Left hindlimb (tissue), 1 donor: ENCODE measurements around the gene RNF5.
"Not testable (repeated sequence)": the region's sequence is repeated elsewhere in the genome, so short reads cannot be mapped to it uniquely, and the experiment has no call there.

Experiments
- DNase-seq: peaks from one replicate; pipeline ENCODE4 v3.0.0-alpha.2; 2018

Gene RNF5

GRCh38 chr6:32211432-32211831 lies 33.2 kb downstream of the RNF5 start:
- DNase-seq, result not testable (repeated sequence)

DNA sequence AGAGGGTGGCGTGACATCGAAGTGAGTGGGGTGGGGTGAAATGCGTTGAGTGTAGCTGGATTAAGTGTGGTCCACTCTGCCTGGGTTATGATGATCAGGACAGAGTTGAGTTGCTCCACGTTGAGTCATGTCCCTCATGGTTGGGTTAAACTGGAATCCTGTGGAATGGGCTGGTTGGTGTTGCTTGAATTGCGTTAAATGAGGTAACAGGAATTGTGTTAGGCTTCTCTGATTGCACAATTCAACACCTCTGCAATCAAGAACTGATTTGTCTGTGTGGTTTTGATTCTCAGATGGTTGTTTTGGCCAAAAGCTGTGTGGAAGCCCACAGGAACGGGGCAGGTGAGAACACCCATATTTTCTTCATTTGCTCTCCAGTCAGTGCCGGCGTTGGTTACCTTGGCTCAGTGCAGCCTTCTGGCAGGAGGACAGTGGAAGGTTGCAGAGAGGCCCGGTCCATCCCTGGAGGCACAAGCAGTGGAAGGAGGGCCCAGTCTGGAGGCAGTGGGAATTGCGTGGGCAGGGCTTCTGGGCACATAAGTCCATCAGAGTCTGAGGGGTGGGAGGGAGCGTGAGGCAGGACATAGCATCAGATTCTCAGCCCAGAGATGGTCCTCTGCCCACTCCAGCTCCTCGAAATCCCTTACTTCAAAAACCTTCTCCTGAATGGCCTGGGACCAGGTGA lies 34.0 kb downstream of the RNF5 start:
- no peak for DNase-seq

- no peak for DNase-seq
Measured at GRCh38 chr6:32213649-32214048, 35.4 kb downstream of the RNF5 start.

- DNase-seq, result no peak
Measured at GRCh38 chr6:32214126-32214525, 35.9 kb downstream of the RNF5 start.

DNA sequence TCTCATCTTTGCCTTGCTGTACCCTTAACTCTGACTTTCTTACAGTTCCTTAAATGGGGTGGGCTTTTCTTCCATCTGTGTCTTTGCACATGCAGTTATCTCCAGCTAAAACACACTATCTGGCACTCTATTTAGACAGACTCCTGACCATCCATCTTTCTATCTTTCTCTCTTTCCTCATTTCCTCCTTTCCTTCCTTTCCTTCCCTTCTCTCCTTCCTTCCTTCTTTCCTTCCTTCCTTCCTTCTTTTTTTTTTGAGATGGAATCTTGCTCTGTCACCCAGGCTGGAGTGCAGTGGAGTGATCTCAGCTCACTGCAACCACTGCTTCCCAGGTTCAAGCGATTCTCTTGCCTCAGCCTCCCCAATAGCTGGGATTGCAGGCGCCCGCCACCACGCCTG lies 37.4 kb downstream of the RNF5 start:
- DNase-seq, result no peak

DNA sequence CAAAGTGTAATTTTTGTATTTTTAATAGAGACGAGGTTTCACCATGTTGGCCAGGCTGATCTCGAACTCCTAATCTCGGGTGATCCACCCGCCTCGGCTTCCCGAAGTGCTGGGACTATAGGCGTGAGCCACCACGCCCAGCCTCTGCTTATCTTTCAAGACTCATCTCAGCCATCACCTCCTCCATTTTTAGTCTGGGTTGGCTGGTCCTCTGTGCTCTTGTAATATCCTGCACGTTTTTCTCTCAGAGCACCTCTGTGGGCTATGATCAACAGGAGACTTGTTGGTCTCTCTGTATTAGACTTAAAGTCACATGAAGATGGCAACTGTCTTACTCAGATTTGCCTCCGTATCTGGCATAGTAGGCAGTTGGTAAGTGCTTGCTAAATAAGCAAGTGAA lies 38.1 kb downstream of the RNF5 start:
- no peak for DNase-seq

DNA sequence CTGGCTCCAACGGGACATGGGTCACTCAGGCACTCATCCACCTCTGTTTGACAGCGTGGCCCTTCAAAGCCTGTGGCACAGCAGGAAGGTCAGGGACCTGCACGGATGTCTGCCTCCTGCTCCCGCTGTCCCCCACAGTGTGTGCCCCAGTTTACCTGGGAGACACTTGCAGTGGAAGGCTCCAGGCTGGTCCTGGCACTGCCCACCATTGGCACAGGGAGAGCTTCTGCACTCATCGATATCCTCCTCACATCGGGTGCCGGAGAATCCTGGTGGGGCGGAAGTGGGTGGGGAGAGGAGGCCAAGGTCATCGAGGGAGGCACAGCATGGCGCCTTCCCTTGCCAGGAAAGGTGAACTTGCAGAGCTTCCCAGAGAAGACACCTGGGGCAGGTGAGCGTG lies 38.8 kb downstream of the RNF5 start:
- DNase-seq, result no peak

- no peak for DNase-seq
Measured at GRCh38 chr6:32218167-32218566, 40.0 kb downstream of the RNF5 start.

GRCh38 chr6:32220021-32220420 lies 41.8 kb downstream of the RNF5 start:
- no peak for DNase-seq

DNA sequence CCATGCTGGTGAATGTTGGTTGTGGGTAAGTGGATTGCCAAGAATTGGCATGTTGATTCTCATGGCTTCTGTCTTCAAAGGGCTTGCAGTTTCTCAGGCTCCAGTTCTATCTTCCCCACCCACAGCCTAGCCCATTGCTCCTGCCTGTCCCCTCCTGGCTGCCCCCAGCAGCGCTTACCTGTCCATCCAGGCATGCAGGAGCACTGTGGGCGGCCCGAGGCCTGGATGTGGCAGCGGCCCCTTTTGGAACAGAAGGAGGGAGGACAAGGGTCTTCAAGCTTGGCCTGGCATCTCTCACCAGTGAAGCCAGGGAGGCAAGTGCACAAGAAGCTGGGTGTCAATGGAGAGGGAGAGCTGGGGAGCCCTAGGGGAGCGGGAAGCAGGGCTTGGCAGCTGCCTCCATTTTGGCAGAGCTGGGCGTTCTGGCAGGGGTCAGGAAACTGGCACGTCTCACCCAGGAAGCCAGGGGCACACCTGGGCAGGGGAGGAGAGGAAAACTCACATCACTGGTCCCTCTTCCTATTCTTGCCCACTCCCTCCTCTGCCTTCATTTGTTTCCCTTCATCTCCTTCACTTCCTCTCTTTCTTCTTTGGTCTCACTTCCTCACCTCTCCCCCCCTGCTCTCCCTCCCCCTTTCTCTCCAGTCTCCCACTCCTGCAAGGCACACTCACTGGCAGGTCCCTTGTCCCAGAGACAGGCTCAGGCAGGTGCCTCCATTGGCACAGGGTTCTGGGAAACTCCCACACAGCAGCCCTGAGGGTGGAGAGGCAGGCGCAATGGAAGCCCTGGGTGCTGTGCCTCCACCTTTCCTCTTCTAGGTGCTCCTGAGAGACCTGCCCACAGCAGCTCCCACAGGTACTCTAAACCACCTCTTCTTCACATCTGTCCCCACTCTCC lies 44.4 kb downstream of the RNF5 start:
- no peak for DNase-seq

- no peak for DNase-seq
Measured at GRCh38 chr6:32223258-32224235, 45.3 kb downstream of the RNF5 start, which contains the start of gene NOTCH4. Gene NOTCH4, minus strand, starts transcription at chr6:32224067. Its CDS starts 139 bp downstream, at chr6:32223928.

DNA sequence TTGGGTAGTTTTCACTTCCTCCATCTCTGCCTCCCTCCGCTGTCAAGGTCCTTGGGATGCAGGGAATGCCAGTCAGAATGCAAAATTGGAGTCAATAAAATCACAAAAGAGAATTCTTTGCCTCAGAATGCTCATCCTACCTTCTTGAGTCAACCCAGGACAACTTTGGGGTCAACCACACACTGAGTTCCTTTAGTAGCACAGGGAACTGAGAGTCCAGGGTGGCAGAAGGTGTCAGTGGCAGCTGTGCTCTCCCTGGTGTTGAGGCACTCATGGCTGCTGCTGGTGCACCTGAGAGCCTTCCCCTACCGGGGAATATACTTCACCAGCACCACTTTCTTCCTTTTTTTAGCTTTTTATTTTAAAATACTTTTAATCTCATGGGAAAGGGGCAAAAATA lies 46.5 kb downstream of the RNF5 start:
- no peak for DNase-seq

DNA sequence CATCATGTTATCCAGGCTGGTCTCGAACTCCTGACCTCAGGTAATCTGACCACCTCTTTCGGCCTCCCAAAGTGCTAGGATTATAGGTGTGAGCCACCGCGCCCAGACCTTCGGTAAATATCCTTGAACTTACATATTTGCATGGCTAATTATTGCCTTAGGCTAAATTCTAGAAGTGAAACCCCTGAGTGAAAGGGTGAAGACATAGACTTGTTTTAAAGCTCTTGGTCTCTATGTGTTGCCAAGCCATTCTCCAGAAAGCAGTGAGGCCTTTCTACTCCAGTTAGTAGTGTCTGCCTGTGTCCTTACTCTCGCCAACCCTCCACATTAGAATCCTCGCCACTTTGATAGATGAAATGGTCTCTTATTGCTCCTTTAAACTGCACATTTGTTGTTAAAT lies 48.2 kb downstream of the RNF5 start:
- DNase-seq, result no peak
